ENCODE data around the gene TRA2B.
"Not testable (repeated sequence)": the region's sequence is repeated elsewhere in the genome, so short reads cannot be mapped to it uniquely, and the experiment has no call there.

TRA2B gene

GRCh38 chr3:185926445-185926844 lies 11.4 kb downstream of the TRA2B start:
- no peak for DNase-seq

GRCh38 chr3:185925353-185925752 lies 12.5 kb downstream of the TRA2B start:
- no peak for DNase-seq

- no peak for DNase-seq
These were observed 13.4 kb downstream of the TRA2B start for GRCh38 chr3:185924375-185924774.

DNA sequence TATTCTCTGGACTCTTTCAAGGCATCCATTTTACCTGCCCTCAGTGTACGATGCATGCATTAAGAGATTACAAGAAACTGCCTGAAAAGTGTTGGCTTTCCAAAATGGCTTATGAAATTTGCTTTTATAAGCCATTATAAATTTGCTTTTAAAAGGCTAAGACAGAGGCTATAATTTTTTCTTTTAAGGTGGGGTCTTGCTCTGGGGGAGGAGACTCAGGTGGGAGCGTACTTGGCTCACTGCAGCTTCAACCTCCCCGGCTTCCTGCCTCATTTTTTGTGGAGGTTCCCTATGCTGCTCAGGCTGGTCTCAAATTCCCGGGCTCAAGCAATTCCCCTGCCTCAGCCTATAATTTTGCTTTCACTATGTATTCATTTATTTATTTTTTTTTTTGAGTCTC lies 17.6 kb downstream of the TRA2B start:
- DNase-seq, result no peak

DNA sequence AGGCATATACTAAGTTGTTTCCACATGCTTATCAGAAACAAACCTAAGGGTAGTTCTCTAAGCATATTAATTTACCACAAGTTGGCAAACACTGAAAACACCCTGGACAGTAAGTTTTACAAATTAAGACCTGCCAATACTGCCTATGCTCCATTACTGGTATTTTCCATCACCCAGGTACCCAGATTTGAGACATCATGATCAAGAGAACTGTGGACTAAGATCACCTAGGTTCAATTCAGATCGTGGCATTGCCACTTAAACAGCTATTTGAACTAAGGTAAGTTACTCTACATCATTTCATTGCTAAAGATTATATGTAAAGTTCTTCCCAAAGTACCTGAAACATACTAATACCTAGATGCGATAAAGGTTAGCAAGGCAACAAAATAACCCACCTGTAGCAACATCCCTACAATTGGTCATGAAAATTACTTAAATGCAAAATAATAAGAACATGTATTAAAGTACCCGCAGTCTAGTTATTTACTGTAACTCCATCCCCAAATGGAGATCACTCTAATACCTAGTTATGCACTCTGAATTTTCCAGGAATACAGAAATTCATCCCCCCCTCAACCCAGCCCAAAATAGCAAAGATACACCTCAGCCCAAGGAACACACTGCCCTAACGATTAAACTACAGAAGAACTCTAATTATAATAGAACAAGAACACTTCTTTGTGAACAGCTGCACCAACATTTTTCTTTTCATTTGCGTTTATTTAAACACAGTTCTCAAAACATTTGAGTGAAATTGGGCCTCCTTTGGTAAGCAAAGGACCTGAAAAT lies 21.6 kb downstream of the TRA2B start:
- DNase-seq, result no peak

DNA sequence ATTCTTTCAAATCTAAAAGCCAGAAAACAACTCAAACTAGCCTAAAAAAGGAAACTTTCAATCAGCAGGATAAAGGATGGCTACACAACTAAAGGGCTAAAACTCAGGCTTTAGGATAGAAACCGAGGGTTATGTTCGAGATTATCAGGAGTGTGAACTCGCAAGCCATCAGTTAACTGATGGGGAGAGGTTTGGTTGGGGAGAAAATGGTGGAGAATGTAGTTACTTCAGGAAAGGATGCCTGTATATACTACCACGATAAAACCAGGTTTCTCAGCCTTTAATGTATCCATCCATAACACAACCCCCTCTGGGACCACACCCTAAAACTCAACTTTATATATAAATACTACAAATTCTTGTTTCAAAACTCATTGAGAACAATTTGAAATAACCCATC lies 22.2 kb downstream of the TRA2B start:
- no peak for DNase-seq

- DNase-seq, result no peak
These were observed 22.7 kb downstream of the TRA2B start for GRCh38 chr3:185914911-185915629.

- DNase-seq, result peak in 1 of 6 experiments; percentile 29
These were observed 24.6 kb downstream of the TRA2B start for GRCh38 chr3:185912929-185913901.

DNA sequence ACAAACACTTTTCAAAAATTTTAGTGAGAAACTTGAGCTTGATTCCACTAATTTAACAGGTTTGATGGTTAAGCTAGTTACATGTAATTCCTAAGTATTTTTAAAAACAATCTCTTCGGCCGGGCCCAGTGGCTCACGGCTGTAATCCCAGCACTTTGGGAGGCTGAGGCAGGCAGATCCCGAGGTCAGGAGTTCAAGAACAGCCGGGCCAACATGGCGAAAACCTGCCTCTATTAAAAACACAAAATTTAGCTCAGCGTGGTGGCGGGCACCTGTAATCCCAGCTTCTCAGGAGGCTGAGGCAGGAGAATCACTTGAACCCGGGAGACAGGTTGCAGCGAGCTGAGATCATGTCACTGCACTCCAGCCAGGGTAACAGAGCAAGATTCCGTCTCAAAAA lies 25.3 kb downstream of the TRA2B start:
- no peak for DNase-seq

- DNase-seq, result not testable (repeated sequence)
These were observed 26.8 kb downstream of the TRA2B start for GRCh38 chr3:185911076-185911448.

DNA sequence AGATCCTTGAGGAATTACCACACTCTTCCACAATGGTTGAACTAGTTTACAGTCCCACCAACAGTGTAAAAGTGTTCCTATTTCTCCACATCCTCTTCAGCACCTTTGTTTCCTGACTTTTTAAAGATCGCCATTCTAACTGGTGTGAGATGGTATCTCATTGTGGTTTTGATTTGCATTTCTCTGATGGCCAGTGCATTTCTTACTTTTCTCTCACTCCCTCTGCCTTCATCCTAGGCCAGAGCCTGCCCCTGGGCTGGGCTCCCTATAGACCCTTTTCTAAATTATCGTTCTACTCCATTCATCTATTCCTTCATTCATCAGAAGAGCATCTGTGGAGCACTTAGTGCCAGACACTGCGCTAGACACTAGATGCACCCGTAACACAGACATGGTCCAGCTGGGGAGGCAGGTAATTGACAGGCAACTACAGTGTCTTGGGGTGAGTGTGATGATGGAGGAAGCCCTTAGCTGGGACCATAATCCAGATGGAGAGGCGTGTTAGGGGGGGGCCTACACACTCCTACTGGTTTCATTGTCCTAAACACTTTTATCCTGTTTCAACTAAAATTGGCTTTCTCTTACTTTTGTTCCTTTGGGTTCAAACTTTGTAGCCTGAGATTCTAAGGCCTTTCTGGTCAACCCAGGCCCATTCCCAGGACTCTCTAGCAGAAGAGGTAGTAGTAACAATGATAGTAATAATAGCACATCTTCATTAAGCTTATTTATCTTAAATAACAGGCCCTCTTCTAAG lies 27.3 kb downstream of the TRA2B start:
- not testable (repeated sequence) for DNase-seq

DNA sequence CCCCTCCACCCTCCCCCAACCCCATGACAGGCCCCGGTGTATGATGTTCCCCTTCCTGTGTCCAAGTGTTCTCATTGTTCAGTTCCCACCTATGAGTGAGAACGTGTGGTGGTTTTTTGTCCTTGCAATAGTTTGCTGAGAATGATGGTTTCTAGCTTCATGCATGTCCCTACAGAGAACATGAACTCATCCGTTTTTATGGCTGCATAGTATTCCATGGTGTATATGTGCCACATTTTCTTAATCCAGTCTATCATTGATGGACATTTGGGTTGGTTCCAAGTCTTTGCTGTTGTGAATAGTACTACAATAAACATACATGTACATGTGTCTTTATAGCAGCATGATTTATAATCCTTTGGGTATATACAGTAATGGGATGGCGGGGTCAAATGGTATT lies 27.9 kb downstream of the TRA2B start:
- not testable (repeated sequence) for DNase-seq

DNA sequence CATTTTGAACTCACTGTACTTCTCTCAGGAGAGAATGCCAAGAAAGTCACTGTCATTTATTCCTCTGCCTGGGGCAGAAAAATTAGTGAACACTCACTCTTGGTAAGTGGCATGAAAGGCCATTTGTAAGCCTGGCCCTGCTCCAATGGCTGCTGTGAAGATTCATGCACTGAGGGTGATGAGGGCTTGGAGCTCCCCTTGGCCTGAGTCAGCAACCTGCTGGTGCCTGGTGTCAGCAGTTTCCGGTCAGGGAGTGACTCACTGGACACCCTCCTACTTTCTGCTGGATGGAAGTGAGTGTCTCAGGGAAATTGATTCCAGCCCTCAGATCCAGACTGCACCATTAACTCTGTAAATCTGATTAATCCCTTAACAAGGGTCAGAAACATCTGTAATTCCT lies 37.6 kb downstream of the TRA2B start:
- DNase-seq, result no peak

- no peak for DNase-seq
These were observed 41.2 kb downstream of the TRA2B start for GRCh38 chr3:185896636-185897035.

DNA sequence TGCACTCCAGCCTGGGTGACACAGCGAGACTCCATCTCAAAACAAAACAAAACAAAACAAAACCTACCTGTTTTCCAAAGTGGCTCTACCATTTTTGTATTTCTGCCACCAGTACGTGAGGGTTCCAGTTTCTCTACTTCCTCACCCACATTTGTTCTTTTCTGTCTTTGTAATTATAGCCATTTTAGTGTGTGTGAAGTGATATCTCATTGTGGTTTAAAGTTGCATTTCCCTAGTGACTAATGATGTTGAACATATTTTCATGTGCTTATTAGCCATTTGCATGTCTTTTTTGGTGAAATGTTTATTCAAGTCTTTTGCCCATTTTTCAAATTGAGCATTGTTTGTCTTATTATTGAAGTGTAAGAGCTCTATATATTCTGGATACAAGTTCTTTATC lies 50.7 kb downstream of the TRA2B start:
- no peak for DNase-seq

DNA sequence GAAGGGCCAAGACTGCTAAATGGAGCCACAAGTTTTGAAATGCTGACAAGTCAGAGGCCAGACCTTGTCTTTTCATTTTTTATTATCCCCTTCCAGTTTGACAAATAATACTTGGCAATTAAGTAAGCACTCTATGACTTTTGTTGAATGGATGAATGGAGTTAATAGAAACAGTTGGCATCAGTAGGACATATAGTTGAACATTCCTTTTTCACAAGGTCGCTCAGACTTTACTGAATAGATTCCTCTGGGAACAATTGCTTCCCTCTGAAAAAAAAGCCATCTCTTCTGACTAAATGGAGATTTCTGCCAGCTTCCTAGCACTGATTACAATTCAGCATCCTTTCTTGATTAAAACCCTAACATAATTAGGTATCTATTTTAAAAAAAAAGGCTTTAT lies 53.2 kb downstream of the TRA2B start:
- no peak for DNase-seq

DNA sequence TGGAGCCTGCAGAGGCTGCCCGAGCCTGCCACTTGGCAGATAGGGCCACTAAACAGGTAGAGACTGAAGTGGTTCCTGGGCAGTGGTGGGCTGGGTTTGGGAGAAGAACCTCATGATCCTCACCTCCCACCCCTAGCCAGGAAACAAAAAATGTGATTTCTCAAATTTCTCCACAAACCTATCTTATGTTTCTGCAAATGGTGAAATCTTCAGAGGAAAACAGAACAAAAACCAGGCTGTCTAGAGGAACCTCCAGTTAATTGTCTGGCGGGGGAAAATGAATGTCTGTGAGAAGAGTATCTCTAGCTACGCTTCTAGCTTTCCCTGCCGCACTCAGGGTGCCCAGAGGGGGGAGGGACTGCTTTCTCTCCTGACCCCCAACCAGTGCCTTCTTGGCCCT lies 55.9 kb downstream of the TRA2B start:
- DNase-seq, result no peak

DNA sequence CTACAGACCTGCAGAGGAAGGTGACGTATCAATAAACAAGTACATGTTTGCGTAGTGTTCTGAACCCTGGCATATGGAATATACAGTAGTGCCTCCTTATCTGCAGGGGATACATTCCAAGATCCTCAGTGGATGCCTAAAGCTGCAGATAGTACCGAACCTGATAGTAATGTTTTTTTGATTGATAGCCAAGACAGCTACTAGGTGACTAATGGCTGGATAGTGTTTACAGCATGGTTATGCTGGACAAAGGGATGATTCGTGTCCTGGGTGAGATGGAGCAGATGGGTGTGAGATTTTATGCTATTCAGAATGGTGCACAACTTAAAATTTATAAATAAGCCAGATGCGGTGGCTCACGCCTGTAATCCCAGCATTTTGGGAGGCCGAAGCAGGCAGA lies 57.2 kb downstream of the TRA2B start:
- no peak for DNase-seq

DNA sequence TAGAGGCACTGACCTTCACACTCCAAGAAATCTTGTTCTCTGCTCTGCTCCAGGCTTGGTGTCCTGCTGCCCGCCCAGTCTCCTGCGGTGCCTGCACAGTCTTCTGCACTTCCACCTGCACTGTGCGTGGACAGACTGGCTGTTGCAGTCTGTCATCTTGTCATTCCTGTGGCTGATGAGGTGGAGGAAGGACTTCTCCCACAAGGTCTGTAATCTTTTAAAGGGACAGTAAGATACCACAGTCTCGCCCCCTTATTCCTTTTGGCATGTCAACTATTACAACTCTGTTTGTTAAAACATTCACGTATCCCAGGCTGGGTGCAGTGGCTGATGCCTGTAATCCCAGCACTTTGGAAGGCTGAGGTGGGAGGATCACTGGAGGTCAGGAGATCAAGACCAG lies 58.9 kb downstream of the TRA2B start:
- DNase-seq, result no peak

DNA sequence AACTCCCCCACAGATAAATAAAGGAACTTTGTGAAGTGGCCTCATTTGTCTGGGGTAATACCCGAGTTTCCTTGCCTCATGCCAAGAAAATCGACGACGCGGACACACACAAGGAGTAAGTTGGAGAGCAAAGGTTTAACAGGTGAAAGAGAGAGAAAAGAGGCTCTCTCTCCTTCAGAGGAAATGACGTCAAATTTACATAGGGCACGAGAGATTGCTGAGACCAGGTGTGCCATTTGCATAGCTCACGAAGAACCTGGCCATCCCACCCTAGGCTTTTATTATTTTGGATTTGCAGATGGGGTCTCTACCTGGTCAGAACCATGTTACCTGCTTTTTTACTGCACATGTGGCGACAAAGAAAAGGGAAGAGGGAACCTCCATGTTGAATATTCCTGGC lies 63.7 kb downstream of the TRA2B start:
- no peak for DNase-seq

- DNase-seq, result no peak
These were observed 70.2 kb downstream of the TRA2B start for GRCh38 chr3:185867650-185868049.

DNA sequence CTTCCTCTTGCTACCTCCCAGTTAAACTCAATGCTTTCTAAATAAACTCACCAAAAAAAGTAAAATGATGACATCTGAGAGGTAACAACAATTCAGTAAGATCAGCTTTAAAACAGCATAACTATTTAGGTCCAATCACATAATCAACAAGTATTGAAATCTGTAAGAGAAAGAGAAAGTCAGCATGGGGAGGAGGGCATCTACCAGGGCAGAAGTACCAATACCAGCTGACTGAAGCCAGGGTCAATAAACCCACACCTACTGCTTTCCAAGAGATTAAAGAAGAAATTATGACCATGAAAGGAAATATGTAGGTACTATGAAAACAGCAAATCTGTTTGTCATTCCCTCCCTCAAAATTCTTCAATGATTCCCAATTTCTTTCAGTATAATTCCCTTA lies 70.8 kb downstream of the TRA2B start:
- DNase-seq, result no peak

DNA sequence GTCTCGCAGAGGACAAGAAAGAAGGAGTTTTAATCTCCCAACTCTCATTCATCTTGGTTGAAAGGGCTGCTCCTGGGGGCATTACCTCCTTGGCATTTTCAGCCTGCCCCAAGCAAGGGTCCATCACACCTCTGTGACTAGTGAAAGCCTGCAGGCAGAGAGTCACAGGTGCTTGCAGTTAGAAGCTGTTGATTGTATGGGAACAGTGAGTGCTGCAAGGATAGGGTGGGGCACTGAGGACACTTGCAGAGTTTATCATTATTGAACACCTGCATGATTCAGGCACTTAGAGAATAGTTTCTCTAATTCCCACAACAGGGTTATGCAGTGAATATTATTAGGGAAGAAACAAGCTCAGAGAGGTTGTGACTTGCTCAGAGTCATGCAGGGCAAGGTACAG lies 71.3 kb downstream of the TRA2B start:
- no peak for DNase-seq
